HG03103 (cell line): ENCODE results near the gene BCL2L11.
A peak's percentile ranks its signal among the peaks of the same experiment; 100 is the strongest.
"Not testable (repeated sequence)": the region's sequence is repeated elsewhere in the genome, so short reads cannot be mapped to it uniquely, and the experiment has no call there.

Experiments
- ATAC-seq: cut with Tn5 transposase; IDR thresholded peaks from one replicate; pipeline ENCODE4 v1.9.1; 2021; ENCODE audit warnings: low read depth; ENCODE audit not compliant: unreplicated experiment

The BCL2L11 gene

DNA sequence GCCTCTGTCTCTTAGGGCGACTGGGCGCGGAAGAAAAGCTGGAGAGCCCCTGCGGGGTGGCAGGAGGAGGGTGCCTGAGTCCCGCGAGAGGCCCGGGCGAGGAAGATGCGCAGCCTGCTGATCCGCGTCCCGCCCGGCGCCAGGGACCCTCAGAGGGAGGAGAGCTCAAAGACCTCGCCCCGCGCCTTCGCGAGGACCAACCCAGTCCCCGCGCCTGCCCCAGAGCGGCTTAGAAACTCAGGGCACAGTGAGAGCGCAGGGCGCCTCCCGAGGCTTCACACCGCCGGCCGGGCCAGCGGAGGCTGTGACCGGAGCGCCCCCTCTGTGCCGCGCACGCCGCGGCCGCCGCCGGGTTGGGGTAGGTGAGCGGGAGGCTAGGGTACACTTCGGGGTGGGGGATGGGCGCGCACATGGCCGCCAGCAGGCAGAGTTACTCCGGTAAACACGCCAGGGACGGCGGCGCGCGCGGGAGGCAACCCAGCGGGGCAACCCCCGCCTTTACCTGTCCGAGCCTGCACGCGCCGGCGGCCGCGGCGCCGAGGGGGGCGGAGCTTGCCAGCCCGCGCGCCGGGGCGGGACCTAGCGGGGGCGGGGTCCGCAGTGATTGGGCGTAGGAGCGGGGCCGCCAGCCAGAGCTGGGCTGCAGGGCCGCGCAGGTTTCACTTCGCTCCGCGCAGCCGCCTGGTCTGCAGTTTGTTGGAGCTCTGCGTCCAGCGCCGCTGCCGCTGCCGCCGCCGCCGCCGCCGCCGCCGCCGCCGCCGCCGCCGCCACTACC is at the start of gene BCL2L11:
BCL2L11 (plus strand) TSS at position 662 of the 775 bp plus-strand sequence. CDS start 2,832 bp downstream, outside the sequence.
- peak; percentile 47 for ATAC-seq

DNA sequence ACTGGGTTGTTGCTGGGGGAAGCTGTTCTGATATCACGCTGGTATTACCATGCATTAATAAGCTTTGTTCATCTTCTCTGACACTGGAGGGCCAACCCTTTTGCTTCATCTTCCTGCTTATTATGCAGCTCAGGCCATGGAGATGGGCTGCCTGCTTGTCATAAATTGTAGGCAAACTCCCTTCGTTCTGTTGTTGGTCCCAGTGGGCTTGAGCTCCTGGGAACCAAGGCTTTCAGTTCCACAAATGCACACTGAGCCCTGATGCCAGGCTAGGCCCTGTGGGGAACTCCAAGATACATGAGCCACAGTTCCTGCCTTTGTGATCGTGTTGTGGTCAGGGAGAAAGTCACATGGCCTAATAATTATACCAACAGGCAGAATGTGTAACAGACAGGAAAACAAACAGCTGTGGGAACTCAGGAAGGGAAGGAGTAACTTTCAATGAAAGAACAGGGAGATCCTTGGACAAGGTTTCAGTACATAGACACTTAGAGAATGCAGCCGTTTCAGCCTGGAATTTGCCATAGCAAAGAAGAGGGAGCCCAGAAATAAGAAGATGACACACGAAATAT is 49.0 kb upstream of the BCL2L11 start:
- no peak for ATAC-seq

DNA sequence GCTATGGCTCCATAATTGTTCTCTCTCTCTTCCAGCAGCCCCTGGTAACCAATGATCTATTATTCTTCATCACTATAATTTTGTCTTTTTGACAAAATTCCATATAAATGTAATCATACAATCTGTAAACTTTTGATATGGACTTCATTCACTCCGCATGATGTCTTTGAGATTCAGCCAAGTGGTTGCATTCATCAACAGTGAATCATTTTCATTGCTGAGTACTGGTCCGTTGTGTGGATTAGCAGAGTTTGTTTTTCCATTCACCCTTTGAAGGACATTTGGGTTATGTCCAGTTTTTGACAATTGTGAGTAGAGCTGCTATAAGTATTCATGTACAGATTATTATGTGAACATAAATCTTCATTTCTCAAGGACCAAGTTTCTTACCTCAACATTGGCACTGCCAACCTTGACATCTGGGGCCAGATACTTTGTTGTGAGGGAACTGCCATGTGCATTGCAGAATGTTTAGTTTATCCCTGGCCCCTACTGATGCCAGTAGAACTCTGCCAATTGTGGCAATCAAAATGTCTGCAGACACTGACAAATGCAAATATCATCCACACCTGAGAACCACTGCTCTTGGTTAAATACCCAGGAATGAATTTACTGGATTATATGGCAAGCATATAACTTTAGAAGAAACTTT is 48.4 kb upstream of the BCL2L11 start:
- ATAC-seq: no peak

GRCh38 chr2:111082659-111083058 is 38.1 kb upstream of the BCL2L11 start:
- ATAC-seq: not testable (repeated sequence)

GRCh38 chr2:111091811-111092211 is 28.9 kb upstream of the BCL2L11 start:
- ATAC-seq: no peak

DNA sequence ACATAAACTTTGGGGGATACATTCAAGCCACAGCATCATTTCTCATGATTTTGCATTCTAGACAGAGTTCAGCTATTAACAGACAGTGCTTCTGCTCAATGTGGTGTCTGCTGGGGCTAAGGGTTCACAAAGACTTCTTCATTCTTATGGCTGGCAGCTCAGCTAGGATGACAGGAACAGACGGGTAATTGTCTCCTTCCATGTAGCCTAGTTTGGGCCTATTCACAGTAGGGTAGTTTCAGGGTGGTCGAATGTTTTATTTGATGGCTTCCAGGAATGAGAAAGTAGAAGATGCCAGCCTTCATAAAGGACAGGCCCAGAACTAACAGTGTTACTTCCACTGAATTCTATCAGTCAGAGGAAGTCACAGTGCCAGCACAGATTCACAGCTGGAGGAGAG is 26.0 kb upstream of the BCL2L11 start:
- no peak for ATAC-seq

- ATAC-seq: no peak
These were observed 25.3 kb upstream of the BCL2L11 start for GRCh38 chr2:111095434-111095833.

DNA sequence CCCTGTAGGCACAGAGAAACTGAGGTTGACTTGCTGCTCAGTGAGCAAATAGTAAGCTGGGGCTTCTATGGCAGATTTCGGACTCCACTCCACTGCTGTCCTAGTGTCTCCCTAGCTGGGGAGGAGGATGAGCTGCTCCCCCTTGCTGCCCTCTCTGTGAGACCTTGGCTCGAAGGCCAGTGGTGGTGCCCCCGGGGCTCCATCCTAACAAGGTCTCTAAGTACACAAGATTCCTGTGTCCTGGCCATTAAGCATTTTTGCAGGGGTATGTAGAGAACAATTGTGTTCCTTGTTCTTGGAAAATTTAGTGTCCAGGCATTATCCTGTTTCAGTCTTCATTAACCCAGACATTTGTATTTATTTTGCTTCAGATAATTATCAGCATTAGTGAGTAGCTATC is 21.3 kb upstream of the BCL2L11 start:
- ATAC-seq: no peak

- peak; percentile 22 for ATAC-seq
These were observed 20.5 kb upstream of the BCL2L11 start for GRCh38 chr2:111100087-111100764.

- ATAC-seq: peak; percentile 92
These were observed 19.9 kb upstream of the BCL2L11 start for GRCh38 chr2:111100765-111101162.

- no peak for ATAC-seq
These were observed 19.1 kb upstream of the BCL2L11 start for GRCh38 chr2:111101592-111101991.

GRCh38 chr2:111102216-111102615 is 18.5 kb upstream of the BCL2L11 start:
- no peak for ATAC-seq

DNA sequence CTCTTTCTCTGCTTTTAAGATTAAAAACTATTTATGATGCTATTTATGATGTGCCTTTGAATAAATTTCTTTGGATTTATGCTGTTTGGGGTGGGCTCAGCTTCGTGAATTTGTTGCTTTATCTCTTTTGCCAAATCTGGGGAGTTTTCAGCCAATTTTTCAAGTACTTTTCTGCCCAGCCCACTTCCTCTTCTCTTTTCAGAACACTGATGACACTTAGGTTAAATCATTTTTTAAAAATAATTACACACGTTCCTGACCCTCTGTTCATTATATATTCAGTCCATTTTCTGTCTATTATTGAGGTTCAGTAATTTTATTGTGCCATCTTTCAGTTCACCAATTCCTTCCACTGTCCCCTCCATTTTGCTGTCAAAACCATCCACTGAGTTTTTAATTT is 14.8 kb upstream of the BCL2L11 start:
- no peak for ATAC-seq

DNA sequence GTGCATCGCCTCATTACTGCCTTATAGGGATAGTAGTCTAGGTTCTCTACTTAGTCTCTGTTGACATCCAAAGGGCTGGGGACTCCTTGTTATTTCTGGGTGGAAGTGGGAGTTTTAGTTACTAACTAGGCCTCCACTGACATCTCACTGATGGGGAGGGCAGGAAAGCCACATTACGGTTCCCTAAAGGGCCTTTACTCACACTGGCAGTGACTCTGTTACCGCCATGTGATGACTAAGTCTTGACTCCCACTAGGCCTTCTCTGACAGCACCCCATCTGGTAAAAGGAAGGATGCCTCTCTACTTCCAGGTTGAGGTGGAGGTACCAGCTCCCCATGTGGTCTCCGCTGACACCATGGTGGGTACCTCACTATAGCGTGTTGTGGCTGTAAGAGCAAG is 14.0 kb upstream of the BCL2L11 start:
- ATAC-seq: no peak

GRCh38 chr2:111108745-111109271 is 11.9 kb upstream of the BCL2L11 start:
- ATAC-seq: no peak

- ATAC-seq: no peak
These were observed 9.5 kb upstream of the BCL2L11 start for GRCh38 chr2:111111101-111111755.

DNA sequence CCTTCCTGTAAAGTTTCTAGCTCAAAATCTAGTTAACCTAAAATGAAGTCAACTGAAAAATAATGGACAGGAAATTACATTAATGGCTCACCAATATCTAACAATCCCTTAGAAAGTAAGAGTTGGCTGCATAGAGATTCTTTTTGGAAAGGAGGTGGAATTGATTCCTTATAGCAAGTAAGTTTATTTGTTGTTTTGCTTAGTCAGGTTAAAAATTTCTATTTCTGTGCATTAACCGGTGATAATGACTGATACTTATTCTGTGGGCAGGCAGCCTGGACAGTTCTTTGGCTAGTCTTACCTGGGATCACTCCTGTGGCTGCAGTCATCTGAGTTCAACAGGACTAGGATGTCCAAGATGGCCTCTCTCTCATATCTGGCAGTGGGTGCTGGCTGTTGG is 6.9 kb upstream of the BCL2L11 start:
- no peak for ATAC-seq

DNA sequence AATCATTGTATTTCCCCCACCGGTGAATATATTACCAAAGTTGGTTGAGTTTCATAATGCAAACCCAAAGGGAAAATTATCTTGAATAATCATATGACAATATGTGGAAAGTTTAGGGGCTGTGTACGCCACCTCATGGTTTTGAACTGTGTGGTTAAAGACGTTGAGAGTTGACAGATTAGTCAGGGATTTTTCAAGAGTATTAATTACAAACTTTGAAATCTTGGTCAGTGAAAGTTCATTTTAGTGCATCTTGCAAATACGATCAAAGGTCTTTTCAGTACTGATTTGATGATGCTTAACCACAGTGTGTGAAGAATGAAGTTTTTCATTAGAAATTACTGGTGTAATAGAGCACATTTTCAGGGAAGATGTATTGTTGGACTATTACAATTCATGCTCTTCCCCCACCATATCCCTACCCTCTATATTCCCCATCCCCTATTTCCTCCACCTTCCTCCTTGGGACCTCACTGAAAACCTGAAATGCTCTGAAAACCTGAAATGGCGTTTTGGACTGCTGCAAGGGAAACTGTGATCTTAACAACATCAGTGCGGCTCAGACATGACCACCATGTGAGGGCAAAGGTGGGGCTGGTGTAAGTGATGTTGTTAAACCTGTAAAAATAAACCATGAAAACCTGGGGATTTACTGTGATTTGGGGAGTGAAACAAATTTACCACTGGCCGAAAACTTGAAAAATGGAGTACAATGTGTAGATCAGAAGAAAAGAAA is 4.5 kb upstream of the BCL2L11 start:
- ATAC-seq: no peak

DNA sequence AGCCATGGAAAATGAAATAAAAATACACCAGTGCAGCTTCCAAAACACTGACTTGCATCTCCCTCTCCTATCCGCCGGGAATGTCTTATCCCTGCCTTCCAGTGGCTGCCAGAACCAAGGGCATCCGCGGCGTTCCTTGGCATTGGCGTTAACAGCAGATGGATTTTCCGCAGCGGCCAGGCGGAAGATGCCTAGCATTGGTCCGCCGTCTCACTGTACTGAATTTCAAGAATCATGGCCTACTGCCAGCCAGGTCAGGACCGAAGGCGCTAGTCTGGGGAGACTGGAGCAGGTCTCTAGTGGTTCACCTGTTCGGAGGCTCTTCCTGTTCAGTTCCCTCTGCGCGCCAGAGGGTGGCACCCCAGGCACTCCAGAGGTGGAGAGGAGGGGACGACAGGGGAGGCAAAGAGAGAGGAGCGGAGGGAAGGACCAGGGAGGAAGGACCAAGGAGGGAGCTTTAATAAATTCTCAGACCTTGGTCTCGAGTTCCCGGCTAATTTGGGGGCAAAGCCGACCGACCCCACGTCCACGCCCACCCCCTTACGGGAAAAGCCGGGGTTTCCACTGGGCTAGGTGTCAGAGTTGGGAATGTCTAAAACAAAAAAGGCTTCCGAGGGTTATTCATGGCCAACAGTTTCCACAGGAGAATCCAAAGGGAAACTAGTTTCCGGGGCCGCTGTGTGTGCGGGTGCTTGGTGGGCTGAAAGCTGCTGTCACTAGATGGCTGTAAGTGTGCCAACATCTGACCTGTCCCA is 3.7 kb upstream of the BCL2L11 start:
- ATAC-seq: no peak
